SU-DHL-6 (cell line): ENCODE results near the gene OSER1.

ENCODE experiments used
- H2AFZ ChIP-seq: fragments of 200-600 bp; sonication (generic); 2 replicates; pipeline ENCODE4 v1.6.1; 2014; ENCODE audit warnings: low read depth, mild to moderate bottlenecking, moderate library complexity, mixed read lengths, antibody characterized with exemption, low read length; ENCODE audit not compliant: severe bottlenecking
- H3F3A ChIP-seq: fragments of 200-600 bp; shearing (Covaris generic); 2 replicates; pipeline ENCODE4 v1.6.0; 2016; ENCODE audit warnings: antibody characterized with exemption, mild to moderate bottlenecking; ENCODE audit not compliant: insufficient read depth
- H3K27ac ChIP-seq: fragments of 200-600 bp; sonication (generic); 2 replicates; pipeline ENCODE4 v1.5.1; 2016; ENCODE audit warnings: low read depth, mild to moderate bottlenecking, low read length, moderate library complexity, mixed read lengths
- H3K27me3 ChIP-seq: fragments of 200-600 bp; sonication (generic), shearing (Covaris generic); 2 replicates; pipeline ENCODE4 v1.6.0; 2014; ENCODE audit warnings: mild to moderate bottlenecking, low read length
- H3K36me3 ChIP-seq: fragments of 200-600 bp; sonication (generic); 2 replicates; pipeline ENCODE4 v1.6.1; 2014; ENCODE audit warnings: mild to moderate bottlenecking, low read length, mixed read lengths
- H3K4me2 ChIP-seq: fragments of 300-600, 200-600 bp; shearing (Covaris generic), sonication (generic); 2 replicates; pipeline ENCODE4 v1.6.0; 2014; ENCODE audit warnings: low read length, low read depth, mild to moderate bottlenecking; ENCODE audit not compliant: poor library complexity, severe bottlenecking
- H3K4me3 ChIP-seq: fragments of 200-600 bp; sonication (generic); 2 replicates; pipeline ENCODE4 v1.5.1; 2014; ENCODE audit warnings: antibody characterized with exemption, low read length, mild to moderate bottlenecking, mixed read lengths; ENCODE audit not compliant: insufficient read depth, poor library complexity, severe bottlenecking
- H3K79me2 ChIP-seq: fragments of 200-600 bp; sonication (generic); 2 replicates; pipeline ENCODE4 v1.6.1; 2014; ENCODE audit warnings: mild to moderate bottlenecking, low read length, moderate library complexity; ENCODE audit not compliant: insufficient read depth
- H3K9ac ChIP-seq: fragments of 200-600 bp; sonication (generic); 2 replicates; pipeline ENCODE4 v1.7.0; 2014; ENCODE audit warnings: mild to moderate bottlenecking, low read length
- H3K9me2 ChIP-seq: fragments of 200-600 bp; sonication (generic); replicated peaks from 2 replicates; pipeline ENCODE4 v1.6.1; 2014; ENCODE audit warnings: low read length; ENCODE audit not compliant: insufficient read depth
- H3K9me3 ChIP-seq: fragments of 200-600 bp; sonication (generic); 2 replicates; pipeline ENCODE4 v1.6.1; 2014; ENCODE audit warnings: low read length, mixed read lengths; ENCODE audit not compliant: insufficient read depth
- H4K20me1 ChIP-seq: fragments of 200-600 bp; sonication (generic); 2 replicates; pipeline ENCODE4 v1.6.1; 2014; ENCODE audit warnings: low read depth, mild to moderate bottlenecking, antibody characterized with exemption, low read length, moderate library complexity, mixed read lengths
- CTCF ChIP-seq: fragments of 200-600 bp; sonication (generic); IDR thresholded peaks from one replicate; pipeline ENCODE4 v1.5.1; 2017; ENCODE audit warnings: antibody characterized with exemption, mild to moderate bottlenecking, low read length, moderate library complexity; ENCODE audit not compliant: insufficient read depth, poor library complexity, severe bottlenecking
- EZH2phosphoT487 ChIP-seq: fragments of 200-600 bp; sonication (generic), shearing (Covaris generic); conservative IDR thresholded peaks from 2 replicates; pipeline ENCODE4 v1.6.1; 2018; ENCODE audit warnings: mild to moderate bottlenecking, antibody characterized with exemption, low read length, moderate library complexity, mixed read lengths

OSER1 gene

GRCh38 chr20:44167736-44168135, 42.8 kb downstream of the OSER1 start:
- no peaks in the 10 kb centered on the region for H3K9me3 ChIP-seq
- no peak overlapping the region for H3K4me2 ChIP-seq
- no peak overlapping the region for H3K4me3 ChIP-seq
- TF ChIP-seq CTCF, result no peak
- no peak for TF ChIP-seq EZH2phosphoT487
- no peaks in the 10 kb centered on the region for H3F3A ChIP-seq
- no peaks in the 10 kb centered on the region for H3K9me2 ChIP-seq
- H4K20me1 ChIP-seq, result no peaks in the 10 kb centered on the region
- no peaks in the 10 kb centered on the region for H3K79me2 ChIP-seq
- no peak overlapping the region for H3K27ac ChIP-seq
- H3K9ac ChIP-seq, result no peak overlapping the region
- no peak overlapping the region for H2AFZ ChIP-seq
- no peaks in the 10 kb centered on the region for H3K36me3 ChIP-seq
- no peaks in the 10 kb centered on the region for H3K27me3 ChIP-seq

- Histone ChIP-seq H3K27me3 (no peaks in the 10 kb centered on the region), H3F3A (no peaks in the 10 kb centered on the region), H3K9me3 (no peaks in the 10 kb centered on the region), H3K4me3 (no peak overlapping the region), H3K4me2 (no peak overlapping the region), H3K79me2 (no peaks in the 10 kb centered on the region), H3K9me2 (no peaks in the 10 kb centered on the region), H3K27ac (no peak overlapping the region), H4K20me1 (no peaks in the 10 kb centered on the region), H2AFZ (no peak overlapping the region), H3K9ac (no peak overlapping the region), H3K36me3 (no peaks in the 10 kb centered on the region)
- TF ChIP-seq CTCF (no peak), EZH2phosphoT487 (no peak)
Observed at GRCh38 chr20:44166477-44166876, 44.1 kb downstream of the OSER1 start.

GRCh38 chr20:44166008-44166407, 44.6 kb downstream of the OSER1 start:
- no peaks in the 10 kb centered on the region for H3K9me3 ChIP-seq
- H4K20me1 ChIP-seq, result no peaks in the 10 kb centered on the region
- no peak overlapping the region for H3K9ac ChIP-seq
- no peak overlapping the region for H3K4me3 ChIP-seq
- TF ChIP-seq EZH2phosphoT487 (no peak), CTCF (no peak)
- H2AFZ ChIP-seq, result no peak overlapping the region
- no peak overlapping the region for H3K27ac ChIP-seq
- no peaks in the 10 kb centered on the region for H3K27me3 ChIP-seq
- H3F3A ChIP-seq, result no peaks in the 10 kb centered on the region
- no peaks in the 10 kb centered on the region for H3K79me2 ChIP-seq
- no peaks in the 10 kb centered on the region for H3K36me3 ChIP-seq
- no peaks in the 10 kb centered on the region for H3K9me2 ChIP-seq
- no peak overlapping the region for H3K4me2 ChIP-seq
